Neuron (in vitro differentiated cells): ENCODE data around the gene PPP1CA.

Experiments
- H2AFZ ChIP-seq: one replicate; pipeline ENCODE4 v1.6.1; 2013; ENCODE audit warnings: low read depth, mild to moderate bottlenecking, inconsistent platforms, low read length, moderate library complexity
- H3K27me3 ChIP-seq: one replicate; pipeline ENCODE4 v1.6.1; 2013; ENCODE audit warnings: low read length; ENCODE audit not compliant: insufficient read depth
- H3K36me3 ChIP-seq: one replicate; pipeline ENCODE4 v1.6.1; 2013; ENCODE audit warnings: low read length; ENCODE audit not compliant: insufficient read depth
- H3K4me1 ChIP-seq: one replicate; pipeline ENCODE4 v1.6.1; 2013; ENCODE audit warnings: low read length; ENCODE audit not compliant: insufficient read depth
- H3K4me3 ChIP-seq: 2 replicates; pipeline ENCODE4 v1.5.1; 2013; ENCODE audit warnings: mild to moderate bottlenecking, low read length, moderate library complexity
- H3K9me3 ChIP-seq: one replicate; pipeline ENCODE4 v1.6.1; 2013; ENCODE audit warnings: low read length

The PPP1CA gene

GRCh38 chr11:67354075-67355022 lies 47.3 kb downstream of the PPP1CA start:
- H3K27me3 ChIP-seq = no peaks in the 10 kb centered on the region
- H3K9me3 ChIP-seq = no peaks in the 10 kb centered on the region
- peak overlapping the region; percentile 61 for H3K4me3 ChIP-seq
- H3K36me3 ChIP-seq = no peaks in the 10 kb centered on the region
- peak overlapping the region; percentile 72 for H2AFZ ChIP-seq
- H3K4me1 ChIP-seq = peaks cover 29% of the 10 kb centered on the region

GRCh38 chr11:67353317-67354074 lies 48.2 kb downstream of the PPP1CA start, which contains the start of gene POLD4:
Gene POLD4, minus strand, starts transcription at chr11:67353546. Its CDS starts 147 bp downstream, at chr11:67353399.
- Histone ChIP-seq H3K27me3 (no peaks in the 10 kb centered on the region), H3K4me3 (peak within 1 kb of the TSS; percentile 61), H3K4me1 (peaks cover 29% of the 10 kb centered on the region), H3K36me3 (no peaks in the 10 kb centered on the region), H3K9me3 (no peaks in the 10 kb centered on the region), H2AFZ (peak within 1 kb of the TSS; percentile 72)

GRCh38 chr11:67352546-67353316 lies 48.9 kb downstream of the PPP1CA start:
- no peaks in the 10 kb centered on the region for H3K9me3 ChIP-seq
- H2AFZ ChIP-seq = peak overlapping the region; percentile 72
- peak overlapping the region; percentile 61 for H3K4me3 ChIP-seq
- H3K27me3 ChIP-seq = no peaks in the 10 kb centered on the region
- H3K36me3 ChIP-seq = no peaks in the 10 kb centered on the region
- H3K4me1 ChIP-seq = peaks cover 29% of the 10 kb centered on the region

GRCh38 chr11:67351275-67352005 lies 50.2 kb downstream of the PPP1CA start:
- Histone ChIP-seq H3K9me3 (no peaks in the 10 kb centered on the region), H3K36me3 (no peaks in the 10 kb centered on the region), H3K4me1 (peaks cover 23% of the 10 kb centered on the region), H2AFZ (no peak overlapping the region), H3K27me3 (no peaks in the 10 kb centered on the region), H3K4me3 (no peak overlapping the region)

GRCh38 chr11:67349928-67350465 lies 51.7 kb downstream of the PPP1CA start:
- Histone ChIP-seq H3K36me3 (no peaks in the 10 kb centered on the region), H3K9me3 (no peaks in the 10 kb centered on the region), H3K27me3 (no peaks in the 10 kb centered on the region), H3K4me3 (no peak overlapping the region), H2AFZ (no peak overlapping the region), H3K4me1 (peaks cover 27% of the 10 kb centered on the region)

GRCh38 chr11:67349457-67349856 lies 52.2 kb downstream of the PPP1CA start:
- no peaks in the 10 kb centered on the region for H3K27me3 ChIP-seq
- H2AFZ ChIP-seq = no peak overlapping the region
- no peaks in the 10 kb centered on the region for H3K9me3 ChIP-seq
- peaks cover 21% of the 10 kb centered on the region for H3K4me1 ChIP-seq
- H3K4me3 ChIP-seq = no peak overlapping the region
- no peaks in the 10 kb centered on the region for H3K36me3 ChIP-seq

GRCh38 chr11:67349036-67349435 lies 52.6 kb downstream of the PPP1CA start:
- H2AFZ ChIP-seq = no peak overlapping the region
- H3K36me3 ChIP-seq = no peaks in the 10 kb centered on the region
- no peak overlapping the region for H3K4me3 ChIP-seq
- peaks cover 17% of the 10 kb centered on the region for H3K4me1 ChIP-seq
- H3K9me3 ChIP-seq = no peaks in the 10 kb centered on the region
- H3K27me3 ChIP-seq = no peaks in the 10 kb centered on the region
